Measurements from ENCODE around the gene CITED4. TPM values are rescaled to one million over a fixed set of nuclear protein-coding genes. Genes with fewer than 3 reads are reported as not detected.

Gene CITED4
- total and polyA plus RNA-seq, 7 donors = 5.6 to 40.9 (median 17.8) TPM

- Histone ChIP-seq H3K4me1 (no peaks in the 10 kb centered on the region), H3K4me3 (no peak overlapping the region), H3K36me3 (ENCODE audit: insufficient read depth in 1 of 2, low read depth in 1 of 2) (peaks cover 0 to 7% of the 10 kb centered on the region in 2 donors), H3K27me3 (ENCODE audit: insufficient read depth in 3 of 3, low read length in 2 of 3) (no peaks in the 10 kb centered on the region), H3K9me3 (peaks cover 4% of the 10 kb centered on the region), H3K27ac (no peak overlapping the region)
- no peak for ATAC-seq
- TF ChIP-seq, protein P1, sequence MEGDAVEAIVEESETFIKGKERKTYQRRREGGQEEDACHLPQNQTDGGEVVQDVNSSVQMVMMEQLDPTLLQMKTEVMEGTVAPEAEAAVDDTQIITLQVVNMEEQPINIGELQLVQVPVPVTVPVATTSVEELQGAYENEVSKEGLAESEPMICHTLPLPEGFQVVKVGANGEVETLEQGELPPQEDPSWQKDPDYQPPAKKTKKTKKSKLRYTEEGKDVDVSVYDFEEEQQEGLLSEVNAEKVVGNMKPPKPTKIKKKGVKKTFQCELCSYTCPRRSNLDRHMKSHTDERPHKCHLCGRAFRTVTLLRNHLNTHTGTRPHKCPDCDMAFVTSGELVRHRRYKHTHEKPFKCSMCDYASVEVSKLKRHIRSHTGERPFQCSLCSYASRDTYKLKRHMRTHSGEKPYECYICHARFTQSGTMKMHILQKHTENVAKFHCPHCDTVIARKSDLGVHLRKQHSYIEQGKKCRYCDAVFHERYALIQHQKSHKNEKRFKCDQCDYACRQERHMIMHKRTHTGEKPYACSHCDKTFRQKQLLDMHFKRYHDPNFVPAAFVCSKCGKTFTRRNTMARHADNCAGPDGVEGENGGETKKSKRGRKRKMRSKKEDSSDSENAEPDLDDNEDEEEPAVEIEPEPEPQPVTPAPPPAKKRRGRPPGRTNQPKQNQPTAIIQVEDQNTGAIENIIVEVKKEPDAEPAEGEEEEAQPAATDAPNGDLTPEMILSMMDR (IDR thresholded peaks at IDR 0.05) = no peak
- intact Hi-C loops (cut with DNase I) = no loop called here
- no peak for DNase-seq
- WGBS, 3 donors = 70 to 76% (median 76%) methylated on average over 5 of the region's 5 CpGs
Measured at GRCh38 chr1:40844079-40844478, 18.1 kb downstream of the CITED4 start.

- 78 to 93% (median 81%) methylated on average over 3 of the region's 3 CpGs for WGBS, 3 donors
- intact Hi-C loops (cut with DNase I) = no loop called here
Measured at GRCh38 chr1:40842691-40843090, 19.5 kb downstream of the CITED4 start.

DNA sequence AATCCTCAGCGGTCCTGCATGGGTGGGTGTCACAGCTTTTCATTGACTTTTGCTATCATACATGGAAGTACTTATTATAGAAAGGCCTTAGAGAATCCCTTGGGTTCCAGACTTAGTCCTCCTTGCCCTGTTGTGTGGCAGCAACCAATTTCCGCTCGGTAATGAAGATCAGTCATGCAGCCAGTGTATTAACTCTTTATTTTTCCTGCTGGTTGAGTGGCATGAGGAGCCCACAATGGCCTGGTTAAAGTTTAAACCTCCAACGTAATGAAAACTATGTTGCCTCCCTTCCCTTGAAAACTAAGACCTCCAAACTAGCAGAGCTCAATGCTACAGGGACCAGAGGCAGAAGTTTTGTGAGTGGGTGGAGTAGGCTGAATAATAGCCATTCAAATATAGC lies 20.0 kb downstream of the CITED4 start:
- Histone ChIP-seq H3K36me3 (ENCODE audit: insufficient read depth in 1 of 2, low read depth in 1 of 2) (peaks cover 0 to 18% of the 10 kb centered on the region in 2 donors), H3K4me3 (no peak overlapping the region), H3K4me1 (no peaks in the 10 kb centered on the region), H3K27ac (no peak overlapping the region), H3K27me3 (ENCODE audit: insufficient read depth in 3 of 3, low read length in 2 of 3) (no peaks in the 10 kb centered on the region), H3K9me3 (peaks cover 4% of the 10 kb centered on the region)
- WGBS, 3 donors = 63 to 91% (median 68%) methylated on average over 4 of the region's 4 CpGs
- no peak for ATAC-seq
- TF ChIP-seq, protein P1 (IDR thresholded peaks at IDR 0.05) = no peak
- DNase-seq = no peak
- intact Hi-C loops (cut with DNase I) = no loop called here

More at GRCh38 chr1:40842691-40843090, 19.5 kb downstream of the CITED4 start:
- DNase-seq (no peak), ATAC-seq (no peak)
- TF ChIP-seq, protein P1 (IDR thresholded peaks at IDR 0.05) = no peak
- Histone ChIP-seq H3K27ac (no peak overlapping the region), H3K9me3 (peaks cover 4% of the 10 kb centered on the region), H3K36me3 (ENCODE audit: insufficient read depth in 1 of 2, low read depth in 1 of 2) (peaks cover 0 to 14% of the 10 kb centered on the region in 2 donors), H3K4me1 (no peaks in the 10 kb centered on the region), H3K27me3 (ENCODE audit: insufficient read depth in 3 of 3, low read length in 2 of 3) (no peaks in the 10 kb centered on the region), H3K4me3 (no peak overlapping the region)

GRCh38 chr1:40841602-40842001 lies 20.6 kb downstream of the CITED4 start:
- no peak for ATAC-seq
- no peak for DNase-seq
- Histone ChIP-seq H3K36me3 (ENCODE audit: insufficient read depth in 1 of 2, low read depth in 1 of 2) (peaks cover 0 to 23% of the 10 kb centered on the region in 2 donors), H3K27me3 (ENCODE audit: insufficient read depth in 3 of 3, low read length in 2 of 3) (no peaks in the 10 kb centered on the region), H3K4me1 (no peaks in the 10 kb centered on the region), H3K4me3 (no peak overlapping the region), H3K27ac (no peak overlapping the region), H3K9me3 (peaks cover 4% of the 10 kb centered on the region)
- WGBS, 3 donors = 88 to 91% (median 89%) methylated on average over 7 of the region's 7 CpGs
- TF ChIP-seq, protein P1 (IDR thresholded peaks at IDR 0.05) = no peak
- intact Hi-C loops (cut with DNase I) = no loop called here
